Measurements from ENCODE around the gene SPATA19.

Gene SPATA19

DNA sequence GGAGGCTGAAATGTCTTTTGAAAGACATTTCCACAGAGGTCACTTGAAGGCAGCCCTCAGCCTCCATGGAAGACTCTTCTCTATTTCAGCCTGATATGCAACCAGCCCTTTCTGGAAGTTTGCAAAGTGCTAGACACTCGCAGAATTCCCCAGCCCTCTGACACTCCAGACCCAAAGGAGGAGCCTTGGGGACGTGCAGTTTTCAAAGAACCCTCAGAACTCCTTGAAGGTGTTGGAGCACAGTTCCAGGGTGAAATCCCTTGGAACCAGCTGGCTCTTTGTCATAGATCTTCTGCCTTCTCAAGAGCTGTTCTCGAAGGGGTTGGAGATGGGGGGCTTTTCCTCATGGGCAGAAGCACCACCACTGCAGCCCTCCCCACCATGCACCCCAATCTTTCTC, 19.6 kb downstream of the SPATA19 start:
- H3K9me3 ChIP-seq (ENCODE audit: low read depth, low read length), result no peaks in the 10 kb centered on the region
- no peak overlapping the region for H3K9ac ChIP-seq (ENCODE audit: insufficient read length)
- no peak overlapping the region for H3K27ac ChIP-seq
- DNase-seq (ENCODE audit: low read depth, low spot score), result no peak
- H3K36me3 ChIP-seq (ENCODE audit: insufficient read depth, low read length), result no peaks in the 10 kb centered on the region
- no peak for TF ChIP-seq POLR2AphosphoS5 (IDR thresholded peaks at IDR 0.05; ENCODE audit: borderline replicate concordance, low read depth, low read length)
- TF ChIP-seq FOXP2 (optimal IDR thresholded peaks at IDR 0.05; ENCODE audit: control extremely low read depth, extremely low read length, insufficient read depth), result no peak
- TF ChIP-seq EZH2 (IDR thresholded peaks at IDR 0.05), result no peak
- no peak overlapping the region for H3K4me3 ChIP-seq

DNA sequence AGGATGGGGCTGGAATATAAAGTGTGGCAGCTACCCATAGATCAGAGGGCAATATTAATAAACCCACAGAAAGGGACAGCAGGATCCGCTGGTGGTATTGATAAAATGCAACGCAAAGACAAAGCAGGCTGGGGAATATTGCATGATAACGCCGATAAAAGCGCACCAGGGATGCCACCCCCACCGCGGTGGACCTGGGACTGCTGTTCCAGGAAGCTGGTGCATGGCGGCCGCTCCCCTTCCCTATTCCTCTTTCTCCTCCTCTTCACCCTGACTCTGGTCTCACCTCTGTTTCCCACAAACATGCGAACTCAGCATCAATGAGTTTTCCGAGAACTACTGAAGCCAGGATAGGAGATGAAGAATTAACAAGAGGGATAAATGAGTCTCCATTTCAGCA, 20.2 kb downstream of the SPATA19 start:
- no peak overlapping the region for H3K27ac ChIP-seq
- H3K36me3 ChIP-seq (ENCODE audit: insufficient read depth, low read length), result no peaks in the 10 kb centered on the region
- no peaks in the 10 kb centered on the region for H3K9me3 ChIP-seq (ENCODE audit: low read depth, low read length)
- no peak for TF ChIP-seq EZH2 (IDR thresholded peaks at IDR 0.05)
- no peak for TF ChIP-seq POLR2AphosphoS5 (IDR thresholded peaks at IDR 0.05; ENCODE audit: borderline replicate concordance, low read depth, low read length)
- no peak for TF ChIP-seq FOXP2 (optimal IDR thresholded peaks at IDR 0.05; ENCODE audit: control extremely low read depth, extremely low read length, insufficient read depth)
- no peak overlapping the region for H3K9ac ChIP-seq (ENCODE audit: insufficient read length)
- no peak for DNase-seq (ENCODE audit: low read depth, low spot score)
- no peak overlapping the region for H3K4me3 ChIP-seq

- no peak for DNase-seq (ENCODE audit: low read depth, low spot score)
Measured at GRCh38 chr11:133824593-133824992, 20.7 kb downstream of the SPATA19 start.

DNA sequence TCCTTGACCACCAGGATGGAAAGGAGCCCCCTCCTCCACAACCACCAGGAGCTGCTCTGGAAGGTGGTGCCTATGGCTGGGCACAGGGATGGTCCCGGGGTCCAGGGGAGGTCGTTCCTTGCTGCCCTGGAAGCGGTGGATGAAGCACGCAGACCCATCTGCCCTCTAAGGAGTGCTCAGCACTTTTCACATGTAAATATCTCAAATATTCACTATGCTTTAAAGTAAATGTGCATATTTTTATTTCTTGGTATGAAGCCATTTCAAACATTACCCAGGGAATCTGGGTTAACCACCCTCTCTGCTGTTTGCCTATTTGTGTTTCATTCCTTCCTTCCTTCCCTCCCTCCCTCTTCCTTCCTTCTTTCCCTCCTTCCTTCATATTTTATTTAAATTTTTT, 21.7 kb downstream of the SPATA19 start:
- Histone ChIP-seq H3K4me3 (no peak overlapping the region), H3K9ac (ENCODE audit: insufficient read length) (no peak overlapping the region), H3K36me3 (ENCODE audit: insufficient read depth, low read length) (no peaks in the 10 kb centered on the region), H3K27ac (no peak overlapping the region), H3K9me3 (ENCODE audit: low read depth, low read length) (no peaks in the 10 kb centered on the region)
- DNase-seq (ENCODE audit: low read depth, low spot score), result no peak
- TF ChIP-seq EZH2 (IDR thresholded peaks at IDR 0.05), result no peak

More at GRCh38 chr11:133824593-133824992, 20.7 kb downstream of the SPATA19 start:
- Histone ChIP-seq H3K4me3 (no peak overlapping the region), H3K9ac (ENCODE audit: insufficient read length) (no peak overlapping the region), H3K9me3 (ENCODE audit: low read depth, low read length) (no peaks in the 10 kb centered on the region), H3K27ac (no peak overlapping the region), H3K36me3 (ENCODE audit: insufficient read depth, low read length) (no peaks in the 10 kb centered on the region)
- TF ChIP-seq EZH2 (IDR thresholded peaks at IDR 0.05) (no peak), FOXP2 (optimal IDR thresholded peaks at IDR 0.05; ENCODE audit: control extremely low read depth, extremely low read length, insufficient read depth) (no peak)

DNA sequence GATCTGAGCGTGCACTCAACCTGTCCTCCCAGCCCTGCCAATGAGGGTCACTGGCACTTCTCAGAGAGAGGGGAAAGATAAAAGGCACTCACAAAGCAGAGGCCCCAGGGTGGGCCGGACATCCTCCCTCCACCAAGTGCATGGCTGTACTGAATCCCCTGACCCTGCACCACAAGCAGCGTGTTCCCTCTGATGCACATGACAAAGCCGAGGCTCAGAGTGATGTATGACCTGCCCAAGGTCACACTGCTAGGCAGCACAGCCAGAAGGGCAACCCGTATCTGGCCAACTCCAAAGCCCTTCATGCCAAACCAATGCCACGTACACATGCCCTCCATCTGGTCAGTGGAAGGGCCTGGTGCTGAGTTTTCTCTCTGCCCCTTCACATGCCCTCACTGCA, 22.1 kb downstream of the SPATA19 start:
- Histone ChIP-seq H3K36me3 (ENCODE audit: insufficient read depth, low read length) (no peaks in the 10 kb centered on the region), H3K9ac (ENCODE audit: insufficient read length) (no peak overlapping the region), H3K27ac (no peak overlapping the region), H3K4me3 (no peak overlapping the region), H3K9me3 (ENCODE audit: low read depth, low read length) (no peaks in the 10 kb centered on the region)
- TF ChIP-seq EZH2 (IDR thresholded peaks at IDR 0.05) (no peak), POLR2AphosphoS5 (IDR thresholded peaks at IDR 0.05; ENCODE audit: borderline replicate concordance, low read depth, low read length) (no peak), FOXP2 (optimal IDR thresholded peaks at IDR 0.05; ENCODE audit: control extremely low read depth, extremely low read length, insufficient read depth) (no peak)
- DNase-seq (ENCODE audit: low read depth, low spot score), result no peak

DNA sequence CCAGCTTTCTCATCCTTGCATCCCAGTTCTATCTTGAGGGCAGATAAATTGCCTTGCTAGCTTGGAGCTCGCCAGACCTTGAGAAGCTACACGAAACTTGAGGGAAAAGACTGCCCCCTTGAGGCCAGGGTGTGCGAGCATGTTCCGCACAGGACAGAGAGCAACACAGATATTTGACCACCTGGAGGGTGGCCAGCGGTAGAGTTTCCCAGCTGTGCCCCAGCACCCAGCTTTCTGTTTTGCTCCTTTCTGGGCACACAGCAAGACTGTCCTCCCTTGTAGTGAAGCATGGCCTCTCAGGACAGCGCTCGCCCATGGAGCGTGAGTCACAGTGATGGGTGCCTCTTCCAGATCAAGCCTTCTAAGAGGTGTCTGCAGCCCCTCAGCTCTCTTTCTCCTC, 23.5 kb downstream of the SPATA19 start:
- DNase-seq (ENCODE audit: low read depth, low spot score), result no peak
- TF ChIP-seq FOXP2 (optimal IDR thresholded peaks at IDR 0.05; ENCODE audit: control extremely low read depth, extremely low read length, insufficient read depth), result no peak
- no peak for TF ChIP-seq EZH2 (IDR thresholded peaks at IDR 0.05)
- no peak for TF ChIP-seq POLR2AphosphoS5 (IDR thresholded peaks at IDR 0.05; ENCODE audit: borderline replicate concordance, low read depth, low read length)
- H3K27ac ChIP-seq, result no peak overlapping the region
- H3K4me3 ChIP-seq, result no peak overlapping the region
- no peaks in the 10 kb centered on the region for H3K9me3 ChIP-seq (ENCODE audit: low read depth, low read length)
- no peaks in the 10 kb centered on the region for H3K36me3 ChIP-seq (ENCODE audit: insufficient read depth, low read length)
- H3K9ac ChIP-seq (ENCODE audit: insufficient read length), result no peak overlapping the region

DNA sequence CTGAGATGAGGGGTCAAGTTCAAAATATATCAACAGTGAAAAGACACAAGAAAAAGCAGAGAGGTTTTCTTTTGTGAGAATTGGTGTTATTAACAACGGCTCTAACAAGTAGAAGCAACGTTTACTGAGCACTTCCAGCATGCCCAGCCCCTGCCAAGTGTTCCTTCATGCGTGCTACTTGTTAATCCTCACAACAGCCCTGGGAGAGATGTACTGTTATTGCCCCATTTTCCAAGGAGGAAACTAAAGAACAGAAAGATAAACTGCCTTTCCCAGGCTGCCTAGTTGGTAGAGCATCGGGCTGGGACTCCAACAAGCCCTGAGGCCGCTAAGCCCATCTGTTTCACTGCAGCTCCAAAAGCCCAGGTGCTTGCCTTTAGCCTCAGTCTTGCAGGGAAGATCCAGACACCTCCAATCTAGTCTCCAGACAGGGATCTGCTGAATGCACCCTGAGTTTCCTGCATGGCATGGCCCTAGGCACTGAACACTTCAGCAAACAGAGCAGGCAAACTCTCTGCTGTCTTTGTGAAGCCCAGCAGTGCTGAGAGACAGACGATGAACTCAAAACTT, 25.5 kb downstream of the SPATA19 start:
- H3K9ac ChIP-seq (ENCODE audit: insufficient read length), result no peak overlapping the region

GRCh38 chr11:133819114-133819513, 26.2 kb downstream of the SPATA19 start:
- TF ChIP-seq POLR2AphosphoS5 (IDR thresholded peaks at IDR 0.05; ENCODE audit: borderline replicate concordance, low read depth, low read length), result no peak
- no peak for TF ChIP-seq FOXP2 (optimal IDR thresholded peaks at IDR 0.05; ENCODE audit: control extremely low read depth, extremely low read length, insufficient read depth)
- no peak overlapping the region for H3K4me3 ChIP-seq
- H3K9ac ChIP-seq (ENCODE audit: insufficient read length), result no peak overlapping the region
- no peaks in the 10 kb centered on the region for H3K9me3 ChIP-seq (ENCODE audit: low read depth, low read length)
- no peak for DNase-seq (ENCODE audit: low read depth, low spot score)
- no peaks in the 10 kb centered on the region for H3K36me3 ChIP-seq (ENCODE audit: insufficient read depth, low read length)
- H3K27ac ChIP-seq, result no peak overlapping the region

More for the DNA sequence above, 25.5 kb downstream of the SPATA19 start:
- TF ChIP-seq POLR2AphosphoS5 (IDR thresholded peaks at IDR 0.05; ENCODE audit: borderline replicate concordance, low read depth, low read length) (no peak), EZH2 (IDR thresholded peaks at IDR 0.05) (no peak), FOXP2 (optimal IDR thresholded peaks at IDR 0.05; ENCODE audit: control extremely low read depth, extremely low read length, insufficient read depth) (no peak)
- no peak overlapping the region for H3K27ac ChIP-seq
- no peak for DNase-seq (ENCODE audit: low read depth, low spot score)
- no peak overlapping the region for H3K4me3 ChIP-seq
- no peaks in the 10 kb centered on the region for H3K36me3 ChIP-seq (ENCODE audit: insufficient read depth, low read length)
- H3K9me3 ChIP-seq (ENCODE audit: low read depth, low read length), result no peaks in the 10 kb centered on the region

- TF ChIP-seq POLR2AphosphoS5 (IDR thresholded peaks at IDR 0.05; ENCODE audit: borderline replicate concordance, low read depth, low read length) (no peak), EZH2 (IDR thresholded peaks at IDR 0.05) (no peak), FOXP2 (optimal IDR thresholded peaks at IDR 0.05; ENCODE audit: control extremely low read depth, extremely low read length, insufficient read depth) (no peak)
- DNase-seq (ENCODE audit: low read depth, low spot score), result no peak
- H3K4me3 ChIP-seq, result no peak overlapping the region
- H3K9me3 ChIP-seq (ENCODE audit: low read depth, low read length), result no peaks in the 10 kb centered on the region
- no peak overlapping the region for H3K27ac ChIP-seq
- H3K9ac ChIP-seq (ENCODE audit: insufficient read length), result no peak overlapping the region
- H3K36me3 ChIP-seq (ENCODE audit: insufficient read depth, low read length), result no peaks in the 10 kb centered on the region
Measured at GRCh38 chr11:133818302-133818701, 27.0 kb downstream of the SPATA19 start.

All from SK-N-MC (cell line).